Caco-2 (cell line): ENCODE data around the gene FAM3A. TPM values are rescaled to one million over a fixed set of nuclear protein-coding genes. Genes with fewer than 3 reads are reported as not detected.

Experiments used
- BruUV-seq: library from RNA; stranded (reverse); fragments of 400-500 nt; replicated peaks from 2 replicates; lab custom pipeline; 2021; lab: Mats Ljungman, UMichigan
- CTCF ChIA-PET: fragments of 300-600 bp; sonication (Branson Sonifier 250); formaldehyde crosslinking; loops from one replicate; lab custom pipeline; 2022; ENCODE audit warnings: antibody characterized with exemption; lab: Charles Lee
- POLR2A ChIA-PET: fragments of 300-600 bp; sonication (Branson Sonifier 250); formaldehyde crosslinking; loops from one replicate; lab custom pipeline; 2022; ENCODE audit warnings: antibody characterized with exemption; lab: Charles Lee
- DNase-seq, 2 experiments: peaks; one replicate each; pipeline versions ENCODE4 v3.0.0 to v3.0.0-alpha.2; 2020 to 2022
- H3K27me3 ChIP-seq: replicated peaks from 2 replicates; pipeline ENCODE4 v1.6.0; 2011; ENCODE audit warnings: low read length; ENCODE audit not compliant: control insufficient read depth, insufficient read depth
- H3K36me3 ChIP-seq: 2 replicates; pipeline ENCODE4 v1.5.1; 2011; ENCODE audit warnings: low read length; ENCODE audit not compliant: control insufficient read depth, insufficient read depth
- H3K4me1 ChIP-seq: fragments of 250-450 bp; sonication (Bioruptor Pico); 2 replicates; pipeline ENCODE4 v1.5.1; 2020; ENCODE audit warnings: mild to moderate bottlenecking
- H3K4me3 ChIP-seq: 2 replicates; pipeline ENCODE4 v1.5.1; 2011; ENCODE audit warnings: low read depth, mild to moderate bottlenecking, control low read depth, low read length
- H3K9me3 ChIP-seq: fragments of 250-450 bp; sonication (Bioruptor Pico); 2 replicates; pipeline ENCODE4 v1.5.1; 2020; ENCODE audit warnings: mild to moderate bottlenecking, moderate library complexity
- H3K27ac Mint-ChIP-seq: one replicate; pipeline ENCODE4 v1.8.0; 2022; ENCODE audit warnings: mixed read lengths; ENCODE audit not compliant: unreplicated experiment
- H3K27me3 Mint-ChIP-seq: one replicate; pipeline ENCODE4 v1.8.0; 2022; ENCODE audit warnings: mixed read lengths; ENCODE audit not compliant: insufficient read depth, unreplicated experiment
- H3K36me3 Mint-ChIP-seq: one replicate; pipeline ENCODE4 v1.8.0; 2022; ENCODE audit warnings: mild to moderate bottlenecking, mixed read lengths; ENCODE audit not compliant: insufficient read depth, unreplicated experiment
- H3K4me1 Mint-ChIP-seq: one replicate; pipeline ENCODE4 v1.8.0; 2022; ENCODE audit warnings: low read depth, mixed read lengths; ENCODE audit not compliant: unreplicated experiment
- H3K4me3 Mint-ChIP-seq: one replicate; pipeline ENCODE4 v1.8.0; 2022; ENCODE audit warnings: mild to moderate bottlenecking, moderate library complexity, mixed read lengths; ENCODE audit not compliant: unreplicated experiment
- H3K9me3 Mint-ChIP-seq: one replicate; pipeline ENCODE4 v1.8.0; 2022; ENCODE audit warnings: mixed read lengths; ENCODE audit not compliant: unreplicated experiment
- intact Hi-C: fragments of 100-400 bp; cut with micrococcal nuclease; formaldehyde crosslinking; loops from one replicate; pipeline ENCODE4 v1.10.0; 2022; ENCODE audit not compliant: unreplicated experiment
- total RNA-seq: library from RNA; stranded (reverse); gene quantifications from 2 replicates; pipeline ENCODE4 v1.2.3, GENCODE V29; 2022
- TF ChIP-seq, protein P1 (sequence below), 2 experiments: fragments of 200-600 bp in 1 of 2; IDR thresholded peaks; 1 replicate in 1 of 2; 2 replicates in 1 of 2; pipeline versions ENCODE4 v1.5.1 to v1.8.0; 2011 to 2022; ENCODE audit warnings: antibody characterized with exemption in 1 of 2, control low read depth in 1 of 2, inconsistent platforms in 1 of 2, low read depth in 1 of 2, low read length in 1 of 2, mild to moderate bottlenecking in 1 of 2, moderate library complexity in 1 of 2; ENCODE audit not compliant: insufficient read depth in 1 of 2, severe bottlenecking in 1 of 2, unreplicated experiment in 1 of 2

FAM3A gene
- total RNA-seq, 1 experiment from 2014 or later = 27.3 TPM

DNA sequence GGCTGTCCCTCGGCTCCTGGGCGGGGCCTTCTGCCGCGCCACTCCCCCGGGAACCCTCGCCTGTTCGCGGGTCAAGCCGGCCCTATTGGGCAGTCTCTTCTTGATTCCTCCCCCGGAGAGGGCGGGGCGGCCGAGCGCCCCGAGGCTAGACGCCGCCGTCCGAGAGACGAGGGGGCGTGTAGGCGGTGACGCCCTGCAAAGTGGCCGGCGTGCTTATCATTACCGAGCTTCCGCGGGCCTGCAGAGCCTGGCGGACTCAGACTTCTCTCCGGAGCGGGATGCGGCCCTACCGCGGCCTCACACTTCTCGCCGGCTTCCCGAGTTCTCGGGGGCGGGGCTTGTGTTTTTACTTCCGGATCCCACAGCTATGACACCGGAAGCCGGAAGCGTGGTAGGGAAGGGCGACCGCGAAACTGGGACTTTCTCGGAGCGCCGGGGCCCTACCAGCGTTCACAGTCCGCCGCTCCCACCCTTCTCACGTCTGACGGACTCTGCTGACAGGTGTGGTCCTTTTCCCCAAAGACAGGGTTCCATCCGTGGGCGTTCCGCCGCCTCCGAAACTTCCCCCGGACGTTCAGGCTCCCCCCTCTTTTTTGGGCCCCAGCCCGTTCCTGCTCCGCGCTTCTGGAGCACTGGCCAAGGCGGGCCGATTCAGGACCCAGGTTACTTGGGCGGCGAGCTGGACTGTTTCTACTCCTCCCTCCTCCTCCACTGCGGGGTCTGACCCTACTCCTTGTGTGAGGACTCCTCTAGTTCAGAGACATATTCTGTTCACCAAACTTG lies 31.4 kb upstream of the FAM3A start, which contains the start of gene IKBKG:
Gene IKBKG, plus strand, starts transcription at position 376 of the 783 bp plus-strand sequence. CDS start 4,383 bp downstream, outside the sequence.
- Mint-ChIP-seq H3K36me3 (peaks cover 37% of the 10 kb centered on the region), H3K4me1 (peaks cover 10% of the 10 kb centered on the region), H3K27me3 (no peaks in the 10 kb centered on the region), H3K27ac (peak within 1 kb of the TSS; percentile 95), H3K9me3 (no peaks in the 10 kb centered on the region), H3K4me3 (peak within 1 kb of the TSS; percentile 99)
- Histone ChIP-seq H3K4me1 (no peaks in the 10 kb centered on the region; the same call in 1 of the 2 replicates), H3K4me3 (peak within 1 kb of the TSS; percentile 76), H3K9me3 (no peaks in the 10 kb centered on the region), H3K36me3 (no peaks in the 10 kb centered on the region), H3K27me3 (no peaks in the 10 kb centered on the region)
- ChIA-PET POLR2A (interaction anchor here (0.6 to 1.2 kb wide), 2 partner anchors 57 to 100 kb away, joined by 3 to 6 read pairs; partner anchors contain the start of gene SLC10A3), CTCF (interaction anchor here (0.7 kb wide), 1 partner anchor 174 kb away, joined by 3 read pairs; no protein-coding TSS in a partner anchor)
- intact Hi-C loops = loop anchor here (1.0 kb wide), 1 partner anchor 31 kb away; the partner anchor contains the start of gene FAM3A
- BruUV-seq = TSS peak; percentile 44
- TF ChIP-seq, protein P1, sequence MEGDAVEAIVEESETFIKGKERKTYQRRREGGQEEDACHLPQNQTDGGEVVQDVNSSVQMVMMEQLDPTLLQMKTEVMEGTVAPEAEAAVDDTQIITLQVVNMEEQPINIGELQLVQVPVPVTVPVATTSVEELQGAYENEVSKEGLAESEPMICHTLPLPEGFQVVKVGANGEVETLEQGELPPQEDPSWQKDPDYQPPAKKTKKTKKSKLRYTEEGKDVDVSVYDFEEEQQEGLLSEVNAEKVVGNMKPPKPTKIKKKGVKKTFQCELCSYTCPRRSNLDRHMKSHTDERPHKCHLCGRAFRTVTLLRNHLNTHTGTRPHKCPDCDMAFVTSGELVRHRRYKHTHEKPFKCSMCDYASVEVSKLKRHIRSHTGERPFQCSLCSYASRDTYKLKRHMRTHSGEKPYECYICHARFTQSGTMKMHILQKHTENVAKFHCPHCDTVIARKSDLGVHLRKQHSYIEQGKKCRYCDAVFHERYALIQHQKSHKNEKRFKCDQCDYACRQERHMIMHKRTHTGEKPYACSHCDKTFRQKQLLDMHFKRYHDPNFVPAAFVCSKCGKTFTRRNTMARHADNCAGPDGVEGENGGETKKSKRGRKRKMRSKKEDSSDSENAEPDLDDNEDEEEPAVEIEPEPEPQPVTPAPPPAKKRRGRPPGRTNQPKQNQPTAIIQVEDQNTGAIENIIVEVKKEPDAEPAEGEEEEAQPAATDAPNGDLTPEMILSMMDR (IDR thresholded peaks at IDR 0.05; ENCODE audit: insufficient read depth in 1 of 2, low read depth in 1 of 2, low read length in 1 of 2, severe bottlenecking in 1 of 2, unreplicated experiment in 1 of 2) = no peak
- peak; percentile 90 to 92 for DNase-seq

DNA sequence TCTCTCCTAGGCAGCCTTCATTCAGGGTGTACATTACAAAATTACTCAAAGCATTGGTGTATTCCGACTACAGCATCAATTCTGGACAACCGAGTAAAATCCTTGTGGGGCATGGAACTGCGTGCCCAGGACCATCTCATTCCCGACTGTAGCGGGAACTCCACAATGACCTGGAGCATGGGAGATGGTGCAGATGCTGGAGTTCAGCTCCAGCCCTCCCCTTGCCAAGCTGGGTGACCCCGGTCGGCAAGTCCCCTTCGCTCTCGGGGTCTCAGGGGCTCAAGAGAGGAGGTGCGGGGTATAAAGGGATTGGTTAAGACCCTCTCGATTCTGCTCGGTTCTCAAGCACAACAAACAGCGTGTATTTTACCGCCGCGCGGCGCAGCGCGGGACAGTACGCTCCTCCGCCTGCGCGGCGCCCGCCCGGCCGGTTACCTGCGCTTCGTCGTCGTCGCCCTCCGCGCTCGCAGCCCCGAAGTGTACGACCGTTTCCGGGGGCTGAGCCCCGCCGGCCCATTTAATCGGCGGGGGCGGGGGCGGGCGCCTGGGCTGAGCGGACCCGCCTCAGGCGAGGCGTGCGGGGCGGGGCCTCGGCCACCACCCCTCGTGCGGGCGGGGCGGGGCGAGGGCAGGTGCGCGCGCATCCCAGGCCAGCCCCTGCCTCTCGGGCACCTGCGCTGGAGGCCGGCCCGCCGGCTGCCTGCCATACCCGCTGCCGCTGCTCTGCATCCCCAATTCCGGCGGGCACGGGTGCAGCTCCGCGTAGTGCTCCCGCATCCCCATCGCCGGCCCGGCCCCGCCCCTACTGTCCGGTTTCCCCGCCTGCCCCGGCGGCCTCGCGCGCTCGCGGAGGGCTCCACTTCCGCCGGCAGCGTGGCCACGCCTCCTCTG lies 30.6 kb upstream of the FAM3A start, which contains the start of gene G6PD:
Gene G6PD, minus strand, starts transcription at position 493 of the 891 bp plus-strand sequence. CDS start 691 bp downstream, outside the sequence.
- peak; percentile 71 to 86 for DNase-seq
- TF ChIP-seq, protein P1 (IDR thresholded peaks at IDR 0.05; ENCODE audit: insufficient read depth in 1 of 2, low read depth in 1 of 2, low read length in 1 of 2, severe bottlenecking in 1 of 2, unreplicated experiment in 1 of 2) = no peak
- peak within 1 kb of the TSS; percentile 99 for H3K4me3 Mint-ChIP-seq
- peak within 1 kb of the TSS; percentile 95 for H3K27ac Mint-ChIP-seq
- Histone ChIP-seq H3K9me3 (no peaks in the 10 kb centered on the region), H3K27me3 (no peaks in the 10 kb centered on the region), H3K4me3 (peak within 1 kb of the TSS; percentile 76), H3K4me1 (peaks cover 8% of the 10 kb centered on the region), H3K36me3 (no peaks in the 10 kb centered on the region)
- H3K9me3 Mint-ChIP-seq = no peaks in the 10 kb centered on the region
- H3K27me3 Mint-ChIP-seq = no peaks in the 10 kb centered on the region
- CTCF ChIA-PET = interaction anchor here (0.5 kb wide), 1 partner anchor 177 kb away, joined by 3 read pairs; no protein-coding TSS in a partner anchor
- peaks cover 28% of the 10 kb centered on the region for H3K36me3 Mint-ChIP-seq
- POLR2A ChIA-PET = interaction anchor here (1.2 kb wide), 1 partner anchor 56 kb away, joined by 6 read pairs; the partner anchor contains the start of gene SLC10A3
- peaks cover 10% of the 10 kb centered on the region for H3K4me1 Mint-ChIP-seq
- intact Hi-C loops = loop anchor here (1.0 kb wide), 1 partner anchor 30 kb away; the partner anchor contains the start of gene FAM3A
- BruUV-seq = TSS peak; percentile 49
